HEK293 (cell line): ENCODE measurements around the gene ENDOD1.

Experiments used
- CTCF ChIA-PET: fragments of 350-600 bp; formaldehyde crosslinking; extraction: SDS; loops from one replicate; lab custom pipeline; 2021; ENCODE audit warnings: antibody characterized with exemption; lab: Yijun Ruan, JAX
- POLR2A ChIA-PET: fragments of 300-600 bp; formaldehyde crosslinking; extraction: SDS; loops from one replicate; lab custom pipeline; 2020; ENCODE audit warnings: antibody characterized with exemption, inconsistent platforms; lab: Yijun Ruan, JAX
- H3K27ac ChIP-seq: fragments of 200-500 bp; sonication (Bioruptor generic); 2 replicates; pipeline ENCODE4 v1.5.1; 2014; ENCODE audit warnings: low read depth, low read length, control low read depth, inconsistent platforms; ENCODE audit errors: extremely low read depth
- H3K36me3 ChIP-seq, 2 experiments: fragments of 200-500 bp in 1 of 2; sonication (Bioruptor generic) in 1 of 2; 1 replicate in 1 of 2; 2 replicates in 1 of 2; pipeline ENCODE4 v1.5.1; 2014 to 2017; ENCODE audit warnings: inconsistent platforms in 2 of 2, low read length in 2 of 2; ENCODE audit not compliant: control insufficient read depth in 2 of 2, insufficient read depth in 1 of 2
- H3K4me1 ChIP-seq: fragments of 200-500 bp; sonication (Bioruptor generic); 2 replicates; pipeline ENCODE4 v1.5.1; 2014; ENCODE audit warnings: mild to moderate bottlenecking, low read length, inconsistent platforms; ENCODE audit not compliant: control insufficient read depth, insufficient read depth
- H3K4me3 ChIP-seq: 2 replicates; pipeline ENCODE4 v1.5.1; 2011; ENCODE audit warnings: low read depth, mild to moderate bottlenecking, control low read depth, low read length, moderate library complexity
- H3K9me3 ChIP-seq: fragments of 200-500 bp; sonication (Bioruptor generic); 2 replicates; pipeline ENCODE4 v1.5.1; 2014; ENCODE audit warnings: low read depth, low read length, inconsistent platforms; ENCODE audit not compliant: control insufficient read depth, insufficient read depth
- GLI2 ChIP-seq: fragments of 450-650 bp; formaldehyde crosslinking; IDR thresholded peaks from 2 replicates; pipeline ENCODE4; 2017; ENCODE audit warnings: missing biosample characterization, missing genetic modification characterization, low read depth, borderline replicate concordance
- GLIS2 ChIP-seq: fragments of 450-650 bp; formaldehyde crosslinking; IDR thresholded peaks from 2 replicates; pipeline ENCODE4 v1.5.1; 2016; ENCODE audit warnings: missing biosample characterization, missing genetic modification characterization
- KLF1 ChIP-seq: fragments of 450-650 bp; formaldehyde crosslinking; IDR thresholded peaks from 2 replicates; pipeline ENCODE4 v1.5.1; 2016; ENCODE audit warnings: missing biosample characterization, missing genetic modification characterization
- SP3 ChIP-seq: fragments of 450-650 bp; formaldehyde crosslinking; IDR thresholded peaks from 2 replicates; pipeline ENCODE4 v1.5.1; 2016; ENCODE audit warnings: missing biosample characterization, missing genetic modification characterization
- ZBTB8A ChIP-seq: fragments of 450-650 bp; formaldehyde crosslinking; IDR thresholded peaks from 2 replicates; pipeline ENCODE4 v1.5.1; 2016; ENCODE audit warnings: missing biosample characterization, missing genetic modification characterization
- ZNF146 ChIP-seq: fragments of 450-650 bp; formaldehyde crosslinking; IDR thresholded peaks from 2 replicates; pipeline ENCODE4 v1.5.1; 2016; ENCODE audit warnings: missing biosample characterization, missing genetic modification characterization
- ZNF274 ChIP-seq, 2 experiments: fragments of 200-500 bp in 1 of 2; fragments of 450-650 bp in 1 of 2; sonication (Bioruptor generic) in 1 of 2; formaldehyde crosslinking in 1 of 2; IDR thresholded peaks; 2 replicates each; pipeline versions ENCODE4 v1.5.1 to v1.6.1; 2014 to 2016; ENCODE audit warnings: borderline replicate concordance in 1 of 2, inconsistent platforms in 1 of 2, low read length in 1 of 2, missing biosample characterization in 1 of 2, missing genetic modification characterization in 1 of 2
- ZNF660 ChIP-seq: fragments of 450-650 bp; IDR thresholded peaks from 2 replicates; pipeline ENCODE4 v1.5.1; 2018; ENCODE audit warnings: missing biosample characterization, mild to moderate bottlenecking, missing genetic modification characterization
- TF ChIP-seq, protein P1 (sequence below): fragments of 450-650 bp; formaldehyde crosslinking; IDR thresholded peaks from 2 replicates; pipeline ENCODE4 v1.5.1; 2016; ENCODE audit warnings: missing biosample characterization, missing genetic modification characterization
- TF ChIP-seq, protein P2 (sequence below): fragments of 450-650 bp; formaldehyde crosslinking; IDR thresholded peaks from 2 replicates; pipeline ENCODE4 v1.5.1; 2016; ENCODE audit warnings: missing biosample characterization, missing genetic modification characterization
- TF ChIP-seq, protein P3 (sequence below): fragments of 450-650 bp; IDR thresholded peaks from 2 replicates; pipeline ENCODE4 v1.5.1; 2018; ENCODE audit warnings: missing biosample characterization, missing genetic modification characterization
- TF ChIP-seq, protein P4 (sequence below): fragments of 450-650 bp; formaldehyde crosslinking; IDR thresholded peaks from 2 replicates; pipeline ENCODE4 v1.5.1; 2016; ENCODE audit warnings: missing biosample characterization, missing genetic modification characterization
- TF ChIP-seq, protein P5 (sequence below): fragments of 450-650 bp; formaldehyde crosslinking; IDR thresholded peaks from 2 replicates; pipeline ENCODE4 v1.5.1; 2017; ENCODE audit warnings: missing biosample characterization, missing genetic modification characterization
- TF ChIP-seq, protein P6 (sequence below): fragments of 450-650 bp; formaldehyde crosslinking; IDR thresholded peaks from 2 replicates; pipeline ENCODE4 v1.5.0; 2017; ENCODE audit warnings: missing biosample characterization, missing genetic modification characterization, borderline replicate concordance

The ENDOD1 gene

DNA sequence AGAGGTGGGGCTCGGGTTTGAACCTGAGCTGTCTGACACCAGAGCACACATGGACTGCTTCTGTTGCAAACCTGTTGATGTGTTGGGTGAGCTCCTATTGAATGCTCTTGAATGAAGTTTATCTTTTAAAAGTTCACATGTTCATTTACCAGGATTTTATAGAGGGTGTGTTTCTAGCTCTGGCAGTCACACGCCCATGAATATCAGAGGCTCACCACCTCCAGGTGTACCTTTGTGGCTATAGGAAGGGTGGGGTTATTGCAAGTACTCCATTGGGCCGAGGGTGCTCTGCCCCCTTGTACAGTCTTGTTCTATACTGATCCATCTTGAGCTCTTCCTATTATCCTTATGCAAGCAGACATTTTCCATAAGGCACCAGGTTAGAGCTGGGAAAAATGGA lies 9.2 kb downstream of the ENDOD1 start:
- Histone ChIP-seq H3K4me1 (no peaks in the 10 kb centered on the region), H3K36me3 (no peaks in the 10 kb centered on the region), H3K27ac (no peak overlapping the region), H3K9me3 (no peaks in the 10 kb centered on the region), H3K4me3 (no peak overlapping the region)
- POLR2A ChIA-PET, result no interaction called here
- CTCF ChIA-PET, result interaction anchor here (0.5 to 1.7 kb wide), 4 partner anchors 8 to 477 kb away, joined by 3 to 6 read pairs (median 3); partner anchors contain the start of gene CWC15
- TF ChIP-seq ZNF660 (tag by site-specific recombination) (no peak), ZNF274 (IDR thresholded peaks at IDR 0.05; ENCODE audit: low read length) (no peak), ZNF274 (tag by site-specific recombination; IDR thresholded peaks at IDR 0.05; ENCODE audit: borderline replicate concordance) (no peak), GLI2 (tag by site-specific recombination) (no peak), KLF1 (no peak), ZBTB8A (tag by site-specific recombination) (no peak), SP3 (tag by site-specific recombination) (no peak), GLIS2 (no peak), ZNF146 (tag by site-specific recombination) (no peak)
- TF ChIP-seq, protein P1, sequence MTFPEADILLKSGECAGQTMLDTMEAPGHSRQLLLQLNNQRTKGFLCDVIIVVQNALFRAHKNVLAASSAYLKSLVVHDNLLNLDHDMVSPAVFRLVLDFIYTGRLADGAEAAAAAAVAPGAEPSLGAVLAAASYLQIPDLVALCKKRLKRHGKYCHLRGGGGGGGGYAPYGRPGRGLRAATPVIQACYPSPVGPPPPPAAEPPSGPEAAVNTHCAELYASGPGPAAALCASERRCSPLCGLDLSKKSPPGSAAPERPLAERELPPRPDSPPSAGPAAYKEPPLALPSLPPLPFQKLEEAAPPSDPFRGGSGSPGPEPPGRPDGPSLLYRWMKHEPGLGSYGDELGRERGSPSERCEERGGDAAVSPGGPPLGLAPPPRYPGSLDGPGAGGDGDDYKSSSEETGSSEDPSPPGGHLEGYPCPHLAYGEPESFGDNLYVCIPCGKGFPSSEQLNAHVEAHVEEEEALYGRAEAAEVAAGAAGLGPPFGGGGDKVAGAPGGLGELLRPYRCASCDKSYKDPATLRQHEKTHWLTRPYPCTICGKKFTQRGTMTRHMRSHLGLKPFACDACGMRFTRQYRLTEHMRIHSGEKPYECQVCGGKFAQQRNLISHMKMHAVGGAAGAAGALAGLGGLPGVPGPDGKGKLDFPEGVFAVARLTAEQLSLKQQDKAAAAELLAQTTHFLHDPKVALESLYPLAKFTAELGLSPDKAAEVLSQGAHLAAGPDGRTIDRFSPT (tag by site-specific recombination), result no peak
- TF ChIP-seq, protein P2, sequence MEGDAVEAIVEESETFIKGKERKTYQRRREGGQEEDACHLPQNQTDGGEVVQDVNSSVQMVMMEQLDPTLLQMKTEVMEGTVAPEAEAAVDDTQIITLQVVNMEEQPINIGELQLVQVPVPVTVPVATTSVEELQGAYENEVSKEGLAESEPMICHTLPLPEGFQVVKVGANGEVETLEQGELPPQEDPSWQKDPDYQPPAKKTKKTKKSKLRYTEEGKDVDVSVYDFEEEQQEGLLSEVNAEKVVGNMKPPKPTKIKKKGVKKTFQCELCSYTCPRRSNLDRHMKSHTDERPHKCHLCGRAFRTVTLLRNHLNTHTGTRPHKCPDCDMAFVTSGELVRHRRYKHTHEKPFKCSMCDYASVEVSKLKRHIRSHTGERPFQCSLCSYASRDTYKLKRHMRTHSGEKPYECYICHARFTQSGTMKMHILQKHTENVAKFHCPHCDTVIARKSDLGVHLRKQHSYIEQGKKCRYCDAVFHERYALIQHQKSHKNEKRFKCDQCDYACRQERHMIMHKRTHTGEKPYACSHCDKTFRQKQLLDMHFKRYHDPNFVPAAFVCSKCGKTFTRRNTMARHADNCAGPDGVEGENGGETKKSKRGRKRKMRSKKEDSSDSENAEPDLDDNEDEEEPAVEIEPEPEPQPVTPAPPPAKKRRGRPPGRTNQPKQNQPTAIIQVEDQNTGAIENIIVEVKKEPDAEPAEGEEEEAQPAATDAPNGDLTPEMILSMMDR, result no peak
- TF ChIP-seq, protein P3, sequence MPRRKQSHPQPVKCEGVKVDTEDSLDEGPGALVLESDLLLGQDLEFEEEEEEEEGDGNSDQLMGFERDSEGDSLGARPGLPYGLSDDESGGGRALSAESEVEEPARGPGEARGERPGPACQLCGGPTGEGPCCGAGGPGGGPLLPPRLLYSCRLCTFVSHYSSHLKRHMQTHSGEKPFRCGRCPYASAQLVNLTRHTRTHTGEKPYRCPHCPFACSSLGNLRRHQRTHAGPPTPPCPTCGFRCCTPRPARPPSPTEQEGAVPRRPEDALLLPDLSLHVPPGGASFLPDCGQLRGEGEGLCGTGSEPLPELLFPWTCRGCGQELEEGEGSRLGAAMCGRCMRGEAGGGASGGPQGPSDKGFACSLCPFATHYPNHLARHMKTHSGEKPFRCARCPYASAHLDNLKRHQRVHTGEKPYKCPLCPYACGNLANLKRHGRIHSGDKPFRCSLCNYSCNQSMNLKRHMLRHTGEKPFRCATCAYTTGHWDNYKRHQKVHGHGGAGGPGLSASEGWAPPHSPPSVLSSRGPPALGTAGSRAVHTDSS, result no peak
- TF ChIP-seq, protein P4, sequence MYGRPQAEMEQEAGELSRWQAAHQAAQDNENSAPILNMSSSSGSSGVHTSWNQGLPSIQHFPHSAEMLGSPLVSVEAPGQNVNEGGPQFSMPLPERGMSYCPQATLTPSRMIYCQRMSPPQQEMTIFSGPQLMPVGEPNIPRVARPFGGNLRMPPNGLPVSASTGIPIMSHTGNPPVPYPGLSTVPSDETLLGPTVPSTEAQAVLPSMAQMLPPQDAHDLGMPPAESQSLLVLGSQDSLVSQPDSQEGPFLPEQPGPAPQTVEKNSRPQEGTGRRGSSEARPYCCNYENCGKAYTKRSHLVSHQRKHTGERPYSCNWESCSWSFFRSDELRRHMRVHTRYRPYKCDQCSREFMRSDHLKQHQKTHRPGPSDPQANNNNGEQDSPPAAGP (tag by site-specific recombination), result no peak
- TF ChIP-seq, protein P5, sequence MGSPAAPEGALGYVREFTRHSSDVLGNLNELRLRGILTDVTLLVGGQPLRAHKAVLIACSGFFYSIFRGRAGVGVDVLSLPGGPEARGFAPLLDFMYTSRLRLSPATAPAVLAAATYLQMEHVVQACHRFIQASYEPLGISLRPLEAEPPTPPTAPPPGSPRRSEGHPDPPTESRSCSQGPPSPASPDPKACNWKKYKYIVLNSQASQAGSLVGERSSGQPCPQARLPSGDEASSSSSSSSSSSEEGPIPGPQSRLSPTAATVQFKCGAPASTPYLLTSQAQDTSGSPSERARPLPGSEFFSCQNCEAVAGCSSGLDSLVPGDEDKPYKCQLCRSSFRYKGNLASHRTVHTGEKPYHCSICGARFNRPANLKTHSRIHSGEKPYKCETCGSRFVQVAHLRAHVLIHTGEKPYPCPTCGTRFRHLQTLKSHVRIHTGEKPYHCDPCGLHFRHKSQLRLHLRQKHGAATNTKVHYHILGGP (tag by site-specific recombination), result no peak
- TF ChIP-seq, protein P6, sequence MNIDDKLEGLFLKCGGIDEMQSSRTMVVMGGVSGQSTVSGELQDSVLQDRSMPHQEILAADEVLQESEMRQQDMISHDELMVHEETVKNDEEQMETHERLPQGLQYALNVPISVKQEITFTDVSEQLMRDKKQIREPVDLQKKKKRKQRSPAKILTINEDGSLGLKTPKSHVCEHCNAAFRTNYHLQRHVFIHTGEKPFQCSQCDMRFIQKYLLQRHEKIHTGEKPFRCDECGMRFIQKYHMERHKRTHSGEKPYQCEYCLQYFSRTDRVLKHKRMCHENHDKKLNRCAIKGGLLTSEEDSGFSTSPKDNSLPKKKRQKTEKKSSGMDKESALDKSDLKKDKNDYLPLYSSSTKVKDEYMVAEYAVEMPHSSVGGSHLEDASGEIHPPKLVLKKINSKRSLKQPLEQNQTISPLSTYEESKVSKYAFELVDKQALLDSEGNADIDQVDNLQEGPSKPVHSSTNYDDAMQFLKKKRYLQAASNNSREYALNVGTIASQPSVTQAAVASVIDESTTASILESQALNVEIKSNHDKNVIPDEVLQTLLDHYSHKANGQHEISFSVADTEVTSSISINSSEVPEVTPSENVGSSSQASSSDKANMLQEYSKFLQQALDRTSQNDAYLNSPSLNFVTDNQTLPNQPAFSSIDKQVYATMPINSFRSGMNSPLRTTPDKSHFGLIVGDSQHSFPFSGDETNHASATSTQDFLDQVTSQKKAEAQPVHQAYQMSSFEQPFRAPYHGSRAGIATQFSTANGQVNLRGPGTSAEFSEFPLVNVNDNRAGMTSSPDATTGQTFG (tag by site-specific recombination), result no peak
